Mesenchymal stem cell (in vitro differentiated cells and primary cell): Measurements from ENCODE around the gene SULF2.

Experiments used
- DNase-seq: peaks from one replicate; pipeline ENCODE4 v3.0.0-alpha.2; 2013
- H2AFZ ChIP-seq: one replicate; pipeline ENCODE4 v1.6.1; 2013; ENCODE audit warnings: low read depth, mild to moderate bottlenecking, control low read depth, inconsistent platforms, low read length, moderate library complexity
- H2AK5ac ChIP-seq: 2 replicates; pipeline ENCODE4 v1.6.1; 2013; ENCODE audit warnings: low read length, moderate library complexity, mild to moderate bottlenecking, inconsistent platforms; ENCODE audit not compliant: severe bottlenecking
- H2BK120ac ChIP-seq: one replicate; pipeline ENCODE4 v1.6.1; 2013; ENCODE audit warnings: low read depth, mild to moderate bottlenecking, inconsistent platforms, low read length, moderate library complexity
- H2BK12ac ChIP-seq, 2 experiments: one replicate each; pipeline ENCODE4 v1.6.1; 2013; ENCODE audit warnings: inconsistent platforms in 2 of 2, low read length in 2 of 2, mild to moderate bottlenecking in 2 of 2, moderate library complexity in 2 of 2, control low read depth in 1 of 2
- H2BK15ac ChIP-seq: one replicate; pipeline ENCODE4 v1.6.1; 2013; ENCODE audit warnings: mild to moderate bottlenecking, low read depth, inconsistent platforms; ENCODE audit not compliant: poor library complexity, severe bottlenecking
- H2BK5ac ChIP-seq: 2 replicates; pipeline ENCODE4 v1.6.1; 2013; ENCODE audit warnings: low read depth, mild to moderate bottlenecking, low read length, control low read depth, inconsistent platforms; ENCODE audit not compliant: poor library complexity, severe bottlenecking
- H3K14ac ChIP-seq, 2 experiments: one replicate each; pipeline ENCODE4 v1.6.1; 2013; ENCODE audit warnings: inconsistent platforms in 2 of 2, low read length in 2 of 2, control low read depth in 1 of 2, mild to moderate bottlenecking in 1 of 2, moderate library complexity in 1 of 2
- H3K18ac ChIP-seq, 2 experiments: one replicate each; pipeline ENCODE4 v1.6.1; 2013; ENCODE audit warnings: inconsistent platforms in 2 of 2, low read length in 2 of 2, control low read depth in 1 of 2, low read depth in 1 of 2, mild to moderate bottlenecking in 1 of 2
- H3K23ac ChIP-seq, 2 experiments: one replicate each; pipeline ENCODE4 v1.6.1; 2013; ENCODE audit warnings: inconsistent platforms in 2 of 2, low read length in 2 of 2, mild to moderate bottlenecking in 2 of 2, moderate library complexity in 2 of 2, control low read depth in 1 of 2
- H3K27ac ChIP-seq: 2 replicates; pipeline ENCODE4 v1.5.1; 2013; ENCODE audit warnings: mild to moderate bottlenecking, moderate library complexity, low read length, control low read depth, inconsistent platforms; ENCODE audit not compliant: poor library complexity, severe bottlenecking
- H3K27me3 ChIP-seq, 2 experiments: 2 replicates each; pipeline versions ENCODE4 v1.6.1 to v1.7.0; 2013; ENCODE audit warnings: low read length in 2 of 2, mild to moderate bottlenecking in 2 of 2, moderate library complexity in 2 of 2, control low read depth in 1 of 2, inconsistent platforms in 1 of 2; ENCODE audit not compliant: control insufficient read depth in 1 of 2, insufficient read depth in 1 of 2
- H3K36me3 ChIP-seq, 2 experiments: 2 replicates each; pipeline versions ENCODE4 v1.6.1 to v1.7.0; 2013; ENCODE audit warnings: low read length in 2 of 2, control low read depth in 1 of 2, inconsistent platforms in 1 of 2, low read depth in 1 of 2, mild to moderate bottlenecking in 1 of 2; ENCODE audit not compliant: insufficient read depth in 2 of 2, control insufficient read depth in 1 of 2
- H3K4ac ChIP-seq, 2 experiments: one replicate each; pipeline ENCODE4 v1.6.1; 2013; ENCODE audit warnings: inconsistent platforms in 2 of 2, low read length in 2 of 2, mild to moderate bottlenecking in 2 of 2, moderate library complexity in 2 of 2, control low read depth in 1 of 2, low read depth in 1 of 2
- H3K4me1 ChIP-seq: 2 replicates; pipeline ENCODE4 v1.6.1; 2013; ENCODE audit warnings: low read depth, low read length, control low read depth; ENCODE audit not compliant: control insufficient read depth, insufficient read depth
- H3K4me2 ChIP-seq: 2 replicates; pipeline ENCODE4 v1.6.1; 2013; ENCODE audit warnings: low read length, mild to moderate bottlenecking, inconsistent platforms; ENCODE audit not compliant: poor library complexity, severe bottlenecking
- H3K4me3 ChIP-seq, 2 experiments: 2 replicates each; pipeline versions ENCODE4 v1.5.1 to v1.7.0; 2013; ENCODE audit warnings: low read length in 2 of 2, mild to moderate bottlenecking in 2 of 2, control low read depth in 1 of 2, low read depth in 1 of 2; ENCODE audit not compliant: insufficient read depth in 1 of 2
- H3K79me1 ChIP-seq: replicated peaks from 2 replicates; pipeline ENCODE4 v1.6.1; 2013; ENCODE audit warnings: mild to moderate bottlenecking, control low read depth, low read length, inconsistent platforms; ENCODE audit not compliant: poor library complexity, severe bottlenecking
- H3K9ac ChIP-seq: 2 replicates; pipeline ENCODE4 v1.7.0; 2013; ENCODE audit warnings: mild to moderate bottlenecking, low read length, moderate library complexity
- H3K9me3 ChIP-seq: 2 replicates; pipeline ENCODE4 v1.7.0; 2013; ENCODE audit warnings: mild to moderate bottlenecking, low read length; ENCODE audit not compliant: control insufficient read depth
- H4K8ac ChIP-seq: one replicate; pipeline ENCODE4 v1.6.1; 2013; ENCODE audit warnings: inconsistent platforms, mild to moderate bottlenecking, low read length, moderate library complexity
- H4K91ac ChIP-seq: one replicate; pipeline ENCODE4 v1.6.1; 2013; ENCODE audit warnings: mild to moderate bottlenecking, low read length, inconsistent platforms
- WGBS: methylation state at CpG from one replicate; pipeline ENCODE4 v1.1.7; 2013; ENCODE audit warnings: mixed read lengths; 5-methylcytosine and 5-hydroxymethylcytosine counted together

SULF2 gene

GRCh38 chr20:47733892-47734291, 51.4 kb downstream of the SULF2 start:
- Histone ChIP-seq H3K14ac (no peak overlapping the region), H2AK5ac (no peak overlapping the region), H3K4me3 (no peak overlapping the region), H3K4ac (no peak overlapping the region), H3K23ac (no peak overlapping the region), H2AFZ (no peak overlapping the region), H3K9ac (no peak overlapping the region), H3K18ac (no peak overlapping the region), H3K27ac (no peak overlapping the region), H4K8ac (no peak overlapping the region), H3K4me2 (no peak overlapping the region), H3K9me3 (no peaks in the 10 kb centered on the region), H4K91ac (no peak overlapping the region), H2BK5ac (no peak overlapping the region), H2BK120ac (no peak overlapping the region), H3K27me3 (peaks cover 9 to 11% of the 10 kb centered on the region in 2 experiments), H3K79me1 (no peaks in the 10 kb centered on the region), H2BK15ac (no peak overlapping the region), H3K4me1 (no peaks in the 10 kb centered on the region), H2BK12ac (no peak overlapping the region), H3K36me3 (peaks cover 0 to 28% of the 10 kb centered on the region in 2 experiments)
- DNase-seq = no peak
- 96% methylated on average over 3 of the region's 4 CpGs for WGBS

- Histone ChIP-seq H3K9ac (no peak overlapping the region), H3K79me1 (no peaks in the 10 kb centered on the region), H4K91ac (no peak overlapping the region), H2BK12ac (no peak overlapping the region), H3K9me3 (no peaks in the 10 kb centered on the region), H3K4me3 (no peak overlapping the region), H4K8ac (no peak overlapping the region), H3K36me3 (peaks cover 0 to 20% of the 10 kb centered on the region in 2 experiments), H3K23ac (no peak overlapping the region), H2BK120ac (no peak overlapping the region), H2AFZ (no peak overlapping the region), H3K4ac (no peak overlapping the region), H3K27ac (no peak overlapping the region), H3K4me2 (no peak overlapping the region), H2AK5ac (no peak overlapping the region), H3K27me3 (peaks cover 10 to 21% of the 10 kb centered on the region in 2 experiments), H3K4me1 (peaks cover 6% of the 10 kb centered on the region), H2BK5ac (no peak overlapping the region), H3K14ac (no peak overlapping the region), H2BK15ac (no peak overlapping the region), H3K18ac (no peak overlapping the region)
- WGBS = 84% methylated on average over 3 of the region's 4 CpGs
- no peak for DNase-seq
Measured at GRCh38 chr20:47730744-47731143, 54.5 kb downstream of the SULF2 start.

- Histone ChIP-seq H2BK5ac (no peak overlapping the region), H2AK5ac (no peak overlapping the region), H3K27me3 (peaks cover 10 to 21% of the 10 kb centered on the region in 2 experiments), H2BK12ac (no peak overlapping the region), H3K27ac (no peak overlapping the region), H2AFZ (no peak overlapping the region), H3K79me1 (no peaks in the 10 kb centered on the region), H3K23ac (no peak overlapping the region), H3K4ac (no peak overlapping the region), H3K9ac (no peak overlapping the region), H3K18ac (no peak overlapping the region), H3K4me2 (no peak overlapping the region), H4K91ac (no peak overlapping the region), H4K8ac (no peak overlapping the region), H2BK120ac (no peak overlapping the region), H3K36me3 (peaks cover 0 to 15% of the 10 kb centered on the region in 2 experiments), H3K9me3 (no peaks in the 10 kb centered on the region), H2BK15ac (no peak overlapping the region), H3K14ac (no peak overlapping the region), H3K4me1 (peaks cover 6% of the 10 kb centered on the region), H3K4me3 (no peak overlapping the region)
- DNase-seq = no peak
- WGBS = 94% methylated on average over 10 of the region's 10 CpGs
Measured at GRCh38 chr20:47729472-47729871, 55.8 kb downstream of the SULF2 start.

GRCh38 chr20:47727909-47728361, 57.3 kb downstream of the SULF2 start:
- H4K8ac ChIP-seq = no peak overlapping the region
- no peak overlapping the region for H3K27ac ChIP-seq
- no peak overlapping the region for H3K14ac ChIP-seq
- no peak overlapping the region for H2BK15ac ChIP-seq
- no peak overlapping the region for H2AFZ ChIP-seq
- no peak overlapping the region for H3K18ac ChIP-seq
- H3K79me1 ChIP-seq = no peaks in the 10 kb centered on the region
- no peak overlapping the region for H2BK12ac ChIP-seq
- DNase-seq = no peak
- H3K4me1 ChIP-seq = peaks cover 6% of the 10 kb centered on the region
- H3K9ac ChIP-seq = no peak overlapping the region
- no peak overlapping the region for H2BK120ac ChIP-seq
- H2BK5ac ChIP-seq = no peak overlapping the region
- H2AK5ac ChIP-seq = no peak overlapping the region
- H3K9me3 ChIP-seq = no peaks in the 10 kb centered on the region
- H3K4me3 ChIP-seq = no peak overlapping the region
- peaks cover 0 to 15% of the 10 kb centered on the region in 2 experiments for H3K36me3 ChIP-seq
- H3K4ac ChIP-seq = no peak overlapping the region
- H3K4me2 ChIP-seq = no peak overlapping the region
- 86% methylated on average over 17 of the region's 17 CpGs for WGBS
- H4K91ac ChIP-seq = no peak overlapping the region
- peaks cover 10 to 21% of the 10 kb centered on the region in 2 experiments for H3K27me3 ChIP-seq
- no peak overlapping the region for H3K23ac ChIP-seq
